HepG2 (cell line): ENCODE results near the gene CERS4. TPM values are rescaled to one million over a fixed set of nuclear protein-coding genes. Genes with fewer than 3 reads are reported as not detected.

ENCODE experiments used
- CBFB ChIP-seq: sonication (generic); formaldehyde crosslinking; IDR thresholded peaks from 2 replicates; pipeline ENCODE4 v1.4.0; 2020; ENCODE audit warnings: missing genetic modification reagents
- CCAR2 ChIP-seq: fragments of 200-400 bp; formaldehyde crosslinking; optimal IDR thresholded peaks from 2 replicates; pipeline ENCODE3; 2018; ENCODE audit warnings: low read depth, mild to moderate bottlenecking, low read length, moderate library complexity
- GATAD1 ChIP-seq: IDR thresholded peaks from 2 replicates; pipeline ENCODE4 v1.6.1; 2016; ENCODE audit warnings: missing genetic modification reagents, missing compliant biosample characterization
- GFI1 ChIP-seq: sonication (generic); formaldehyde crosslinking; IDR thresholded peaks from 2 replicates; pipeline ENCODE4 v1.5.0; 2020; ENCODE audit warnings: missing genetic modification reagents, mild to moderate bottlenecking, borderline replicate concordance
- HMG20B ChIP-seq: conservative IDR thresholded peaks from 2 replicates; pipeline ENCODE4 v1.6.1; 2016; ENCODE audit warnings: missing genetic modification reagents, missing compliant biosample characterization
- KAT8 ChIP-seq: IDR thresholded peaks from 2 replicates; pipeline ENCODE4 v1.6.1; 2016; ENCODE audit warnings: missing genetic modification reagents, missing compliant biosample characterization
- KLF11 ChIP-seq: IDR thresholded peaks from 2 replicates; pipeline ENCODE4 v1.6.1; 2016; ENCODE audit warnings: missing compliant biosample characterization
- MAF1 ChIP-seq: sonication (generic); formaldehyde crosslinking; IDR thresholded peaks from 2 replicates; pipeline ENCODE4 v1.5.0; 2020; ENCODE audit warnings: missing genetic modification reagents, borderline replicate concordance
- NCOA1 ChIP-seq: sonication (generic); formaldehyde crosslinking; IDR thresholded peaks from 2 replicates; pipeline ENCODE4 v1.9.0; 2021; ENCODE audit warnings: missing genetic modification reagents
- NFYC ChIP-seq: IDR thresholded peaks from 2 replicates; pipeline ENCODE4 v1.6.1; 2016; ENCODE audit warnings: missing genetic modification reagents, missing compliant biosample characterization
- NR2F1 ChIP-seq, 2 experiments: fragments of 450-650 bp in 1 of 2; formaldehyde crosslinking in 1 of 2; IDR thresholded peaks; 2 replicates each; pipeline versions ENCODE4 v1.5.0 to v1.6.1; 2016 to 2020; ENCODE audit warnings: mild to moderate bottlenecking in 1 of 2, missing compliant biosample characterization in 1 of 2, missing genetic modification reagents in 1 of 2, moderate library complexity in 1 of 2
- NR2F2 ChIP-seq: IDR thresholded peaks from 2 replicates; pipeline ENCODE4 v1.6.1; 2012; ENCODE audit warnings: low read depth, inconsistent platforms, borderline replicate concordance
- PCBP2 ChIP-seq: fragments of 200-400 bp; formaldehyde crosslinking; optimal IDR thresholded peaks from 2 replicates; pipeline ENCODE3; 2018; ENCODE audit warnings: low read length, low read depth; ENCODE audit not compliant: poor library complexity, severe bottlenecking
- PITX1 ChIP-seq: sonication (generic); formaldehyde crosslinking; IDR thresholded peaks from 2 replicates; pipeline ENCODE4 v1.5.1; 2020; ENCODE audit warnings: mild to moderate bottlenecking, missing genetic modification reagents
- POLR2AphosphoS5 ChIP-seq: IDR thresholded peaks from 2 replicates; pipeline ENCODE4 v1.6.1; 2012; ENCODE audit warnings: low read depth, low read length
- REPIN1 ChIP-seq: sonication (generic); formaldehyde crosslinking; IDR thresholded peaks from 2 replicates; pipeline ENCODE4 v1.8.0; 2022; ENCODE audit warnings: missing genetic modification reagents, low read depth, mild to moderate bottlenecking, borderline replicate concordance
- SMC3 ChIP-seq: IDR thresholded peaks from 2 replicates; pipeline ENCODE4 v1.6.1; 2011; ENCODE audit warnings: low read length, improper control_type of control experiment
- SYNCRIP ChIP-seq: fragments of 200-400 bp; formaldehyde crosslinking; IDR thresholded peaks from 2 replicates; pipeline ENCODE4 v1.6.1; 2018; ENCODE audit warnings: mild to moderate bottlenecking, low read depth, low read length; ENCODE audit not compliant: insufficient read depth
- ZNF3 ChIP-seq: IDR thresholded peaks from 2 replicates; pipeline ENCODE4 v1.7.0; 2017; ENCODE audit warnings: inconsistent platforms
- ZNF354B ChIP-seq: sonication (generic); formaldehyde crosslinking; IDR thresholded peaks from 2 replicates; pipeline ENCODE4 v1.8.0; 2022; ENCODE audit warnings: mild to moderate bottlenecking, missing genetic modification reagents
- ZNF382 ChIP-seq: sonication (generic); formaldehyde crosslinking; IDR thresholded peaks from 2 replicates; pipeline ENCODE4 v1.5.0; 2020; ENCODE audit warnings: missing genetic modification reagents, mild to moderate bottlenecking, borderline replicate concordance
- ZNF432 ChIP-seq: sonication (generic); formaldehyde crosslinking; IDR thresholded peaks from 2 replicates; pipeline ENCODE4 v1.5.0; 2020; ENCODE audit warnings: missing genetic modification reagents, mild to moderate bottlenecking, borderline replicate concordance
- ZNF776 ChIP-seq: sonication (generic); formaldehyde crosslinking; IDR thresholded peaks from 2 replicates; pipeline ENCODE4 v1.4.0; 2020; ENCODE audit warnings: mild to moderate bottlenecking, missing genetic modification reagents
- ZNF792 ChIP-seq: IDR thresholded peaks from 2 replicates; pipeline ENCODE4 v1.6.1; 2016
- ZNF841 ChIP-seq: sonication (generic); formaldehyde crosslinking; IDR thresholded peaks from 2 replicates; pipeline ENCODE4 v1.8.1; 2023; ENCODE audit warnings: missing genetic modification reagents, borderline replicate concordance
- polyA plus RNA-seq, 8 experiments: library from polyadenylated mRNA; depleted of rRNA in 3 of 8; stranded (reverse) in 7 of 8; unstranded in 1 of 8; fragments of >200 nt; fragmentation: Illumina TruSeq in 4 of 8; extraction: Trizol in 4 of 8; gene quantifications; 2 replicates each; pipeline versions ENCODE4 v1.2.1 to v1.2.3, GENCODE V29; 2011 to 2016; ENCODE audit warnings: low read depth in 4 of 8, missing spikeins in 1 of 8, mixed read lengths in 1 of 8; ENCODE audit not compliant: insufficient read depth in 1 of 8
- total RNA-seq, 5 experiments: library from RNA; depleted of rRNA; stranded (reverse); fragments of >200 nt; fragmentation: Illumina TruSeq; extraction: Trizol; gene quantifications; 2 replicates each; pipeline ENCODE4 v1.2.3, GENCODE V29; 2016; ENCODE audit warnings: low read depth in 1 of 5
- TF ChIP-seq, protein P1 (sequence below): sonication (generic); formaldehyde crosslinking; IDR thresholded peaks from 2 replicates; pipeline ENCODE4; 2020; ENCODE audit warnings: missing genetic modification reagents, mild to moderate bottlenecking, borderline replicate concordance
- TF ChIP-seq, protein P2 (sequence below): sonication (generic); formaldehyde crosslinking; IDR thresholded peaks from 2 replicates; pipeline ENCODE4 v1.4.0; 2020; ENCODE audit warnings: missing genetic modification reagents
- TF ChIP-seq, protein P3 (sequence below): sonication (generic); formaldehyde crosslinking; IDR thresholded peaks from 2 replicates; pipeline ENCODE4 v1.5.0; 2020; ENCODE audit warnings: mild to moderate bottlenecking, missing genetic modification reagents

Gene CERS4
- total and polyA plus RNA-seq, 2 of the 13 experiments (the other 11 are each of a cell fraction or from before 2014, with no cell fraction given), result 74.7 to 83.5 TPM

DNA sequence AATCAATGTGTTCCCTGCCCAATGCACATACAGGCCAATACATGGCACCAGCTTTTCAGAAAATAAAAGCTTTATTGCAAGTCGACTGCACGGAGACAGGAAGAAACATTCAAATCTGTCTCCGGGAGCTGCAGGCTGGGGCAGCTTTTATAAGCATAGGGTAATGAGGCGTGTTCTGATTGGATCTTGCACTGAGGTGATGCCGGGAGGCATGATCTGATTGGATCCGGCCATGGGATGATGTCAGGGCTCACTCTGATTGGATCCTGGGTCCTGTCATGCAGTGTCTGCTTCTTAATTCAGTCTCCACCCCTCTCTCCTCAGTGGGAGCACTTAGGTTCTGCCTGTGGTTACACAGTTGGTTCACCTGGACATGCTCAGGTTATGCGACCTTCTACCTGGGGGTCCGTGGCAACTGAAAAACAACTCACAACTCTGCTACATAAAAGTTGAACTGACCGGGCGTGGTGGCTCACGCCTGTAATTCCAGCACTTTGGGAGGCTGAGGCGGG is 48.0 kb upstream of the CERS4 start (continued):
- TF ChIP-seq, protein P1, sequence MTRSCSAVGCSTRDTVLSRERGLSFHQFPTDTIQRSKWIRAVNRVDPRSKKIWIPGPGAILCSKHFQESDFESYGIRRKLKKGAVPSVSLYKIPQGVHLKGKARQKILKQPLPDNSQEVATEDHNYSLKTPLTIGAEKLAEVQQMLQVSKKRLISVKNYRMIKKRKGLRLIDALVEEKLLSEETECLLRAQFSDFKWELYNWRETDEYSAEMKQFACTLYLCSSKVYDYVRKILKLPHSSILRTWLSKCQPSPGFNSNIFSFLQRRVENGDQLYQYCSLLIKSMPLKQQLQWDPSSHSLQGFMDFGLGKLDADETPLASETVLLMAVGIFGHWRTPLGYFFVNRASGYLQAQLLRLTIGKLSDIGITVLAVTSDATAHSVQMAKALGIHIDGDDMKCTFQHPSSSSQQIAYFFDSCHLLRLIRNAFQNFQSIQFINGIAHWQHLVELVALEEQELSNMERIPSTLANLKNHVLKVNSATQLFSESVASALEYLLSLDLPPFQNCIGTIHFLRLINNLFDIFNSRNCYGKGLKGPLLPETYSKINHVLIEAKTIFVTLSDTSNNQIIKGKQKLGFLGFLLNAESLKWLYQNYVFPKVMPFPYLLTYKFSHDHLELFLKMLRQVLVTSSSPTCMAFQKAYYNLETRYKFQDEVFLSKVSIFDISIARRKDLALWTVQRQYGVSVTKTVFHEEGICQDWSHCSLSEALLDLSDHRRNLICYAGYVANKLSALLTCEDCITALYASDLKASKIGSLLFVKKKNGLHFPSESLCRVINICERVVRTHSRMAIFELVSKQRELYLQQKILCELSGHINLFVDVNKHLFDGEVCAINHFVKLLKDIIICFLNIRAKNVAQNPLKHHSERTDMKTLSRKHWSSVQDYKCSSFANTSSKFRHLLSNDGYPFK (CRISPR knock-in tag), result no peak
- TF ChIP-seq CBFB (CRISPR knock-in tag) (no peak), NR2F2 (no peak), PITX1 (CRISPR knock-in tag) (no peak), CCAR2 (no peak), NCOA1 (CRISPR knock-in tag) (no peak), ZNF3 (no peak), HMG20B (CRISPR knock-in tag) (no peak), ZNF792 (no peak), SMC3 (no peak), NR2F1 (CRISPR knock-in tag; IDR thresholded peaks at IDR 0.05) (no peak), PCBP2 (no peak), GATAD1 (CRISPR knock-in tag) (no peak), GFI1 (CRISPR knock-in tag) (no peak), NFYC (CRISPR knock-in tag) (peak; percentile 72), ZNF841 (CRISPR knock-in tag) (no peak), ZNF776 (CRISPR knock-in tag) (no peak), POLR2AphosphoS5 (peak; percentile 80), ZNF432 (no peak), KLF11 (CRISPR knock-in tag) (no peak), ZNF382 (no peak), MAF1 (no peak), KAT8 (0 out of 2 replicates have a peak, but pooled peaks have one; percentile 4), ZNF354B (CRISPR knock-in tag) (no peak), REPIN1 (no peak), SYNCRIP (no peak)
- TF ChIP-seq, protein P2, sequence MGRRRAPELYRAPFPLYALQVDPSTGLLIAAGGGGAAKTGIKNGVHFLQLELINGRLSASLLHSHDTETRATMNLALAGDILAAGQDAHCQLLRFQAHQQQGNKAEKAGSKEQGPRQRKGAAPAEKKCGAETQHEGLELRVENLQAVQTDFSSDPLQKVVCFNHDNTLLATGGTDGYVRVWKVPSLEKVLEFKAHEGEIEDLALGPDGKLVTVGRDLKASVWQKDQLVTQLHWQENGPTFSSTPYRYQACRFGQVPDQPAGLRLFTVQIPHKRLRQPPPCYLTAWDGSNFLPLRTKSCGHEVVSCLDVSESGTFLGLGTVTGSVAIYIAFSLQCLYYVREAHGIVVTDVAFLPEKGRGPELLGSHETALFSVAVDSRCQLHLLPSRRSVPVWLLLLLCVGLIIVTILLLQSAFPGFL (CRISPR knock-in tag), result no peak
- TF ChIP-seq, protein P3, sequence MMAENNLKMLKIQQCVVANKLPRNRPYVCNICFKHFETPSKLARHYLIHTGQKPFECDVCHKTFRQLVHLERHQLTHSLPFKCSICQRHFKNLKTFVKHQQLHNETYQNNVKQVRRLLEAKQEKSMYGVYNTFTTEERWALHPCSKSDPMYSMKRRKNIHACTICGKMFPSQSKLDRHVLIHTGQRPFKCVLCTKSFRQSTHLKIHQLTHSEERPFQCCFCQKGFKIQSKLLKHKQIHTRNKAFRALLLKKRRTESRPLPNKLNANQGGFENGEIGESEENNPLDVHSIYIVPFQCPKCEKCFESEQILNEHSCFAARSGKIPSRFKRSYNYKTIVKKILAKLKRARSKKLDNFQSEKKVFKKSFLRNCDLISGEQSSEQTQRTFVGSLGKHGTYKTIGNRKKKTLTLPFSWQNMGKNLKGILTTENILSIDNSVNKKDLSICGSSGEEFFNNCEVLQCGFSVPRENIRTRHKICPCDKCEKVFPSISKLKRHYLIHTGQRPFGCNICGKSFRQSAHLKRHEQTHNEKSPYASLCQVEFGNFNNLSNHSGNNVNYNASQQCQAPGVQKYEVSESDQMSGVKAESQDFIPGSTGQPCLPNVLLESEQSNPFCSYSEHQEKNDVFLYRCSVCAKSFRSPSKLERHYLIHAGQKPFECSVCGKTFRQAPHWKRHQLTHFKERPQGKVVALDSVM, result no peak
